ENCODE data around the gene TCOF1.
A peak's percentile ranks its signal among the peaks of the same experiment; 100 is the strongest.

DNA sequence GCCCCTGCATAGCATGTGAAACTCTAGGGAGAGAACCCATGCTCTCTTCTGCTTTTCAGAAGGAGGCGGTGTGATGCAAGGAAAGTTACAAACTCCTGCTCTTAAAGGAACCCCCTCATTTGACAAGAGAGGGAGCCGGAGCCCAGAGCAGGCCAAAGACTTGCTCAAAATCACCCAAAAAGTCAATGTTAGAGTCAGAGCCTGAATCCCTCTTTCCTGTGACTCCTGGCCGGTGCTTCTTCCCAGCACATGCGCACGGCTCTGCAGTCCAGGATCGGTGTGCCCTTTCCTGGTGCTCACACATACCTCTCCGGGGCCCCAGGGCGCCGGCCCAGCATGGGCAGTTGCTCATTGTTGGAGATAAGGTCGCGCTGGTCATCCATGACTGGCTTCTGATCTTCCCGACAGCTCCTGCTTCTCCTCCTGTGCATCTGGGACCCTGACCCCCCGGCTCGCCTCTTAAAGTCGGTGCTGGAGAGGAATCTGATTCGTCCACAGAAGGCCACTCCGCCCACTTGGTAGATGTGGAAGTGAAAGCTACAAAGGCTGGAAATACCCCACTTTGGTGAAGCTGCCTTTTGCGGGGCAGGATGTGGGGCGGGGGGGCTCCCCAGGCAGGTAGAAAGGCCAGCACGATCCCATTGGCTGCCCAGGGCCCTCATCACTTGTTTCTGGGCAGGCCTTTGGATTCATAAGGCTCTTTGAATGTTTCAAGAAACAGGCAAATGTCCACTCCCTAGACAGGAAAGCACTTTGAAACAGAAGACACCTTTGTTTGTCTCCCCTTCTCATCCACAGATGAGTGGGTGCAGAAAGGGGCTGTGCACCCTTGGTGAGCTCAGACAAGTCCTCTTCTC is 55.0 kb downstream of the TCOF1 start, which contains the start of gene CD74:
- TF ChIP-seq, protein P1, sequence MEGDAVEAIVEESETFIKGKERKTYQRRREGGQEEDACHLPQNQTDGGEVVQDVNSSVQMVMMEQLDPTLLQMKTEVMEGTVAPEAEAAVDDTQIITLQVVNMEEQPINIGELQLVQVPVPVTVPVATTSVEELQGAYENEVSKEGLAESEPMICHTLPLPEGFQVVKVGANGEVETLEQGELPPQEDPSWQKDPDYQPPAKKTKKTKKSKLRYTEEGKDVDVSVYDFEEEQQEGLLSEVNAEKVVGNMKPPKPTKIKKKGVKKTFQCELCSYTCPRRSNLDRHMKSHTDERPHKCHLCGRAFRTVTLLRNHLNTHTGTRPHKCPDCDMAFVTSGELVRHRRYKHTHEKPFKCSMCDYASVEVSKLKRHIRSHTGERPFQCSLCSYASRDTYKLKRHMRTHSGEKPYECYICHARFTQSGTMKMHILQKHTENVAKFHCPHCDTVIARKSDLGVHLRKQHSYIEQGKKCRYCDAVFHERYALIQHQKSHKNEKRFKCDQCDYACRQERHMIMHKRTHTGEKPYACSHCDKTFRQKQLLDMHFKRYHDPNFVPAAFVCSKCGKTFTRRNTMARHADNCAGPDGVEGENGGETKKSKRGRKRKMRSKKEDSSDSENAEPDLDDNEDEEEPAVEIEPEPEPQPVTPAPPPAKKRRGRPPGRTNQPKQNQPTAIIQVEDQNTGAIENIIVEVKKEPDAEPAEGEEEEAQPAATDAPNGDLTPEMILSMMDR (conservative IDR thresholded peaks at IDR 0.05; ENCODE audit: low read depth in 2 of 2), result peak in 1 of 2 experiments; percentile 42; a peak in 2 of 4 replicates
- TF ChIP-seq EZH2phosphoT487 (IDR thresholded peaks at IDR 0.05; ENCODE audit: unreplicated experiment) (no peak), EZH2 (IDR thresholded peaks at IDR 0.05; ENCODE audit: low read depth, unreplicated experiment) (no peak), POLR2AphosphoS5 (IDR thresholded peaks at IDR 0.05; ENCODE audit: low read depth) (peak; percentile 59)
- TF ChIP-seq, protein P2, sequence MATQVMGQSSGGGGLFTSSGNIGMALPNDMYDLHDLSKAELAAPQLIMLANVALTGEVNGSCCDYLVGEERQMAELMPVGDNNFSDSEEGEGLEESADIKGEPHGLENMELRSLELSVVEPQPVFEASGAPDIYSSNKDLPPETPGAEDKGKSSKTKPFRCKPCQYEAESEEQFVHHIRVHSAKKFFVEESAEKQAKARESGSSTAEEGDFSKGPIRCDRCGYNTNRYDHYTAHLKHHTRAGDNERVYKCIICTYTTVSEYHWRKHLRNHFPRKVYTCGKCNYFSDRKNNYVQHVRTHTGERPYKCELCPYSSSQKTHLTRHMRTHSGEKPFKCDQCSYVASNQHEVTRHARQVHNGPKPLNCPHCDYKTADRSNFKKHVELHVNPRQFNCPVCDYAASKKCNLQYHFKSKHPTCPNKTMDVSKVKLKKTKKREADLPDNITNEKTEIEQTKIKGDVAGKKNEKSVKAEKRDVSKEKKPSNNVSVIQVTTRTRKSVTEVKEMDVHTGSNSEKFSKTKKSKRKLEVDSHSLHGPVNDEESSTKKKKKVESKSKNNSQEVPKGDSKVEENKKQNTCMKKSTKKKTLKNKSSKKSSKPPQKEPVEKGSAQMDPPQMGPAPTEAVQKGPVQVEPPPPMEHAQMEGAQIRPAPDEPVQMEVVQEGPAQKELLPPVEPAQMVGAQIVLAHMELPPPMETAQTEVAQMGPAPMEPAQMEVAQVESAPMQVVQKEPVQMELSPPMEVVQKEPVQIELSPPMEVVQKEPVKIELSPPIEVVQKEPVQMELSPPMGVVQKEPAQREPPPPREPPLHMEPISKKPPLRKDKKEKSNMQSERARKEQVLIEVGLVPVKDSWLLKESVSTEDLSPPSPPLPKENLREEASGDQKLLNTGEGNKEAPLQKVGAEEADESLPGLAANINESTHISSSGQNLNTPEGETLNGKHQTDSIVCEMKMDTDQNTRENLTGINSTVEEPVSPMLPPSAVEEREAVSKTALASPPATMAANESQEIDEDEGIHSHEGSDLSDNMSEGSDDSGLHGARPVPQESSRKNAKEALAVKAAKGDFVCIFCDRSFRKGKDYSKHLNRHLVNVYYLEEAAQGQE (IDR thresholded peaks at IDR 0.05; ENCODE audit: unreplicated experiment), result no peak
- TF ChIP-seq, protein P3, sequence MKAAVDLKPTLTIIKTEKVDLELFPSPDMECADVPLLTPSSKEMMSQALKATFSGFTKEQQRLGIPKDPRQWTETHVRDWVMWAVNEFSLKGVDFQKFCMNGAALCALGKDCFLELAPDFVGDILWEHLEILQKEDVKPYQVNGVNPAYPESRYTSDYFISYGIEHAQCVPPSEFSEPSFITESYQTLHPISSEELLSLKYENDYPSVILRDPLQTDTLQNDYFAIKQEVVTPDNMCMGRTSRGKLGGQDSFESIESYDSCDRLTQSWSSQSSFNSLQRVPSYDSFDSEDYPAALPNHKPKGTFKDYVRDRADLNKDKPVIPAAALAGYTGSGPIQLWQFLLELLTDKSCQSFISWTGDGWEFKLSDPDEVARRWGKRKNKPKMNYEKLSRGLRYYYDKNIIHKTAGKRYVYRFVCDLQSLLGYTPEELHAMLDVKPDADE (IDR thresholded peaks at IDR 0.05), result no peak

Data from GM23338 (cell line).